Thymus (tissue), 14 donors: ENCODE data around the gene GABRB1. TPM values are rescaled to one million over a fixed set of nuclear protein-coding genes. Genes with fewer than 3 reads are reported as not detected.

ENCODE experiments used
- DNase-seq, 9 donors: peaks; one replicate each; pipeline ENCODE4 v3.0.0-alpha.2; 2013; ENCODE audit warnings: low spot score in 9 of 9, low read depth in 6 of 9, missing footprints in 1 of 9
- H3K27ac ChIP-seq, 2 donors: one replicate each; pipeline ENCODE4 v1.5.1; 2013; ENCODE audit warnings: control low read depth in 1 of 2, low read depth in 1 of 2, low read length in 1 of 2, mild to moderate bottlenecking in 1 of 2, moderate library complexity in 1 of 2
- H3K27me3 ChIP-seq, 2 donors: one replicate each; pipeline ENCODE4 v1.5.1; 2013; ENCODE audit warnings: low read length in 1 of 2; ENCODE audit not compliant: control insufficient read depth in 2 of 2, insufficient read depth in 1 of 2
- H3K36me3 ChIP-seq, 2 donors: one replicate each; pipeline ENCODE4 v1.5.1; 2013; ENCODE audit warnings: low read length in 1 of 2, mild to moderate bottlenecking in 1 of 2, moderate library complexity in 1 of 2; ENCODE audit not compliant: control insufficient read depth in 2 of 2, insufficient read depth in 2 of 2
- H3K4me1 ChIP-seq, 2 donors: one replicate each; pipeline ENCODE4 v1.5.1; 2013; ENCODE audit warnings: low read length in 2 of 2; ENCODE audit not compliant: control insufficient read depth in 2 of 2, insufficient read depth in 2 of 2
- H3K4me3 ChIP-seq, 2 donors: one replicate each; pipeline ENCODE4 v1.5.1; 2013; ENCODE audit warnings: low read length in 2 of 2, control low read depth in 1 of 2, mild to moderate bottlenecking in 1 of 2
- H3K9me3 ChIP-seq, 2 donors: one replicate each; pipeline ENCODE4 v1.5.1; 2013; ENCODE audit warnings: low read length in 1 of 2, mild to moderate bottlenecking in 1 of 2; ENCODE audit not compliant: control insufficient read depth in 2 of 2, insufficient read depth in 1 of 2
- WGBS: extraction: QIAGEN DNeasy Blood & Tissue Kit; methylation state at CpG from one replicate; pipeline ENCODE4 v1.1.7; 2013; 5-methylcytosine and 5-hydroxymethylcytosine counted together
- long read RNA-seq, 10 donors: transcript quantifications; one replicate each; lab custom pipeline, GENCODE V29; 2026
- polyA plus RNA-seq: library from polyadenylated mRNA; stranded (reverse); fragments of 200-250 nt; gene quantifications from one replicate; pipeline ENCODE4 v1.2.3, GENCODE V29; 2013
- total RNA-seq: library from RNA; stranded (reverse); fragments of 120-200 nt; gene quantifications from one replicate; pipeline ENCODE4 v1.2.4, GENCODE V29; 2013
- donor health status: healthy.

Gene GABRB1
- total RNA-seq = under 0.01 TPM
- 0.02 TPM for polyA plus RNA-seq
- long read RNA-seq, donor 1 = 0 reads
- long read RNA-seq, donor 2 = 0 reads
- long read RNA-seq, donor 3 = 0 reads
- long read RNA-seq, donor 4 = 0 reads
- long read RNA-seq, donor 5 = 0 reads
- long read RNA-seq, donor 6 = 0 reads
- long read RNA-seq, donor 7 = 0 reads
- long read RNA-seq, donor 8 = 0 reads
- long read RNA-seq, donor 9 = 0 reads
- long read RNA-seq, donor 10 = 0 reads

- peaks cover 3 to 7% of the 10 kb centered on the region in 2 donors for H3K4me1 ChIP-seq
- no peaks in the 10 kb centered on the region for H3K36me3 ChIP-seq
- H3K9me3 ChIP-seq = peaks cover 0 to 1% of the 10 kb centered on the region in 2 donors
- peak in 1 of 9 donors; percentile 6 for DNase-seq
- H3K4me3 ChIP-seq = peak within 1 kb of the TSS in 1 of 2 donors; percentile 24
- H3K27ac ChIP-seq = no peak within 1 kb of the TSS
- 7% methylated on average over 20 of the region's 20 CpGs for WGBS
- peaks cover 14 to 32% of the 10 kb centered on the region in 2 donors for H3K27me3 ChIP-seq
Measured at GRCh38 chr4:47031011-47031678, at the start of gene GABRB1. Gene GABRB1 (plus strand): TSS chr4:47031567.

DNA sequence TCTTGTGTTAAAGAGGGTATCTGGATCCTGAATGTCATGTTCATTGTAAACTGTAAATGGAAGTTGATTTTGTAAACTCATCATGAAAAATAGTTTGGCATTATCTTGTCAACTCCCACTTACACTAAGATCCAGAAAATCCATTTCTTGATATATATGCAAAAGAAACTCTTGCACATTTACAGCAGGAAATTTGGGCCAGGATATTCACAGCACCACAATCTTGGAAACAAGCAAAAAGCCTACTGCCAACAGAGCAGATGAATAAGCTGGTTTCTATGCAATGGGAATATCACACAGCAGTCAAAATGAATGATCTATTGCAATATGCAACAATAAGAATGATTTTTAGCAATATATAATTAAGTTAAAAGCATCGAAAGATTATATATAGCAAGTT, 46.6 kb upstream of the GABRB1 start:
- Histone ChIP-seq H3K36me3 (no peaks in the 10 kb centered on the region), H3K4me1 (no peaks in the 10 kb centered on the region), H3K27me3 (no peaks in the 10 kb centered on the region), H3K4me3 (no peak overlapping the region), H3K27ac (no peak overlapping the region), H3K9me3 (no peaks in the 10 kb centered on the region)
- no peak for DNase-seq
- WGBS = 95% methylated on average over 1 of the region's 1 CpG

- Histone ChIP-seq H3K4me3 (no peak overlapping the region), H3K4me1 (no peaks in the 10 kb centered on the region), H3K27ac (no peak overlapping the region), H3K36me3 (no peaks in the 10 kb centered on the region), H3K27me3 (peaks cover under 1 to 2% of the 10 kb centered on the region in 2 donors), H3K9me3 (no peaks in the 10 kb centered on the region)
- 85% methylated on average over 3 of the region's 3 CpGs for WGBS
- no peak for DNase-seq
Measured at GRCh38 chr4:46986922-46987638, 44.3 kb upstream of the GABRB1 start.

- H3K4me3 ChIP-seq = no peak overlapping the region
- peaks cover 18 to 33% of the 10 kb centered on the region in 2 donors for H3K27me3 ChIP-seq
- H3K4me1 ChIP-seq = no peaks in the 10 kb centered on the region
- H3K27ac ChIP-seq = no peak overlapping the region
- H3K9me3 ChIP-seq = peaks cover 0 to 4% of the 10 kb centered on the region in 2 donors
- WGBS = 20% methylated on average over 9 of the region's 9 CpGs
- H3K36me3 ChIP-seq = no peaks in the 10 kb centered on the region
- no peak for DNase-seq
Measured at GRCh38 chr4:46992338-46992737, 39.0 kb upstream of the GABRB1 start.

- no peaks in the 10 kb centered on the region for H3K4me1 ChIP-seq
- peak within 1 kb of the TSS in 1 of 2 donors; percentile 13 for H3K4me3 ChIP-seq
- no peaks in the 10 kb centered on the region for H3K36me3 ChIP-seq
- WGBS = 4% methylated on average over 67 of the region's 67 CpGs
- no peak within 1 kb of the TSS for H3K27ac ChIP-seq
- H3K9me3 ChIP-seq = peaks cover 0 to 4% of the 10 kb centered on the region in 2 donors
- DNase-seq = no peak
- peaks cover 18 to 33% of the 10 kb centered on the region in 2 donors for H3K27me3 ChIP-seq
Measured at GRCh38 chr4:46993075-46994006, 38.0 kb upstream of the GABRB1 start, which contains the start of gene GABRA4. Gene GABRA4 (minus strand): TSS chr4:46993581. CDS start chr4:46993424, 157 bp downstream.

DNA sequence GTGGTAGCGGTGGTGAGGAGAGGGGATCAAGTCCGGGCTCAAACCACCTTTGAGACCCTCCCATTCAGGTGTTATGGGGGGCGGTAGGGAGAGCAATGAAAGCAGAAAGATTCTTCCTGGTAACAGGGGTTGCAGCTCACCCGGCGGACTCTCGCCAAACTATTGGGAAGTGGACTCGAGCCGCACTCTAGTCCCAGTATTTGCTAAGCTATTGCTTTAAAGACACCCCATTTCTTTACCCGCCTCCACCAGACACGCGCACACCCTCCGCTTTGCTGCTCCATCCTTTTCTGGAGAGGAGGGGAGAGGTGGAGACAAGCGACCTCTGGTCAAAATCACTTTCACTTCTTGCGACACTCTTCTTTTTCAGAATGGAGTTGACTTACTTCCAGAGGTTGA, 37.4 kb upstream of the GABRB1 start:
- Histone ChIP-seq H3K9me3 (peaks cover 0 to 4% of the 10 kb centered on the region in 2 donors), H3K36me3 (no peaks in the 10 kb centered on the region), H3K27me3 (peaks cover 18 to 33% of the 10 kb centered on the region in 2 donors), H3K27ac (no peak overlapping the region), H3K4me1 (no peaks in the 10 kb centered on the region), H3K4me3 (peak overlapping the region in 1 of 2 donors; percentile 13)
- WGBS = 6% methylated on average over 14 of the region's 14 CpGs
- DNase-seq = no peak

DNA sequence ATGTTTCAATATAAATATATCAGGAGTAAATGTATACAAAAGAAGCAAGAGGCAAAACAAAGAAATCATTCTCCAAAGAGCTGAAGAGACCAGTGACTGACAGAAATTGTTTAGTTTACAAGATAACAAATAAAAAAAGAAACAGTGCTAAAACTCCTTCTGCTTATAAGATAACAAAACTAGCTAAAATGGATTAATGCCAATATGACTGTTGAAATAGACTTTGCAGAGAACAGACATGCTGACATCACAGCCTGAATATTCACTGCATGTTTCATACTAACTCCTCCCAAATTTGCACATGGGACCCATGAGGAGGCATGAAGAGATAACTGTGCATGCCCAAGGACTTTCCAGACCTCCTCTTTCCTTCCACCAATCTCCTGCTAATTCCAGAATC, 31.8 kb upstream of the GABRB1 start:
- H3K9me3 ChIP-seq = no peaks in the 10 kb centered on the region
- H3K4me1 ChIP-seq = no peaks in the 10 kb centered on the region
- peaks cover 0 to 9% of the 10 kb centered on the region in 2 donors for H3K27me3 ChIP-seq
- no peak overlapping the region for H3K27ac ChIP-seq
- no peak overlapping the region for H3K4me3 ChIP-seq
- H3K36me3 ChIP-seq = no peaks in the 10 kb centered on the region
- no peak for DNase-seq

DNA sequence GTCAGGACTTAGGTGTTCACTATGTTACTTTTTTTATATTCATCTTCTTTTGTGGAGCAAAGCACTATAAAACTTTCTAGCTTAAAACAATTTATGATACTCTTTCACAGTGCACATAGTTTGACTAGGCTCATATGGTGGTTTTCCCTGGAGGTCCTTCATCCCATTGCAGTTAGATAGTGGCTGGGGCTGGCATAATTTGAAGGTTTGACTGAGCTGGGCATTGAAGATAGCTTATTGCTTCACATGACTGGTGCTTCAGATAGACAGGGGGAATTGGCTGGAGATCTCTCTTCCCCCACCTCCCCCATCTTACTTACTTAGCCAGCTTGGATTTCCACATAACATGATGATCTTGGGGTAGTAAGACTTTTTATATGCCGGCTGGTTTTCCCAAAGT, 31.0 kb upstream of the GABRB1 start:
- no peak overlapping the region for H3K27ac ChIP-seq
- no peaks in the 10 kb centered on the region for H3K36me3 ChIP-seq
- peaks cover 0 to 1% of the 10 kb centered on the region in 2 donors for H3K27me3 ChIP-seq
- H3K4me1 ChIP-seq = no peaks in the 10 kb centered on the region
- H3K4me3 ChIP-seq = no peak overlapping the region
- 98% methylated on average over 1 of the region's 1 CpG for WGBS
- no peaks in the 10 kb centered on the region for H3K9me3 ChIP-seq
- DNase-seq = no peak
